ENCODE measurements around the gene ITM2C.

Gene ITM2C

GRCh38 chr2:230895536-230896345, 31.0 kb downstream of the ITM2C start:
- DNase-seq, result no peak

DNA sequence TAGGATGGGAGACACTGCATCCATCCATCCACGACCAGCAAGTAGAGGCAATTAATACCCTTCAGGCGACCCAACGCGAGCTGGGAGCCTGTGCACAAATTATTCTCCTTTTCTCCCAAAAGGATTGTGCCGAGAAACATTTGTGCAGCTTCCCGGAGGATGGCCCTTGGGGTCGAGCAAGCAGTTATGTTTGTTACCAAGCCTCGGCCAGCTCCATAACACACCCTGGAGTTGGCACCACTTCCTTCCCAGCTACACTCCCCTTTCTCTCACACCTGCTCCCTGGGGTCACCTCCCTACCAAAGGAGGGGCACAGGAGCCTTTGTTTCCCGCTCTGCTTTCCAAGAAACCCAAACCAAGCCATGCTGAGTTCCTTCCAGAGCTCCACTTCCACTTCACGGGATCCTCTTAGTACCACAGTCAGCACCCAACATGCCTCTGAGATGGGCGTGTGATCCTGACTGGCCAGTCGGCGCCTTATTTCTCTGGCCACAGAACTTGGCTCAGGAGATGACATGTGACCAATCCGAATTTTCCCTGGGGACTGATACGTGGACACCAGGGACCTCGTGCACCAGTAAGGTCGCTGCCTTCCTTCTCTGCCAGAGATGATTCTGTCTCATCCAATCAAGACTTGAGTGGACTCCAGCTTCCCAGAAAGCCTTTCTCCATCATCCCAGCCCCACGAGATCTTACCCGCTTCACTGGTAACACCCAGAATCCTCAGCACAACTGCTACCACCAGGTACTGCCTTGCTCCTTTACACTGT, 31.8 kb downstream of the ITM2C start:
- DNase-seq, result no peak

GRCh38 chr2:230898016-230898712, 33.4 kb downstream of the ITM2C start:
- DNase-seq, result no peak

DNA sequence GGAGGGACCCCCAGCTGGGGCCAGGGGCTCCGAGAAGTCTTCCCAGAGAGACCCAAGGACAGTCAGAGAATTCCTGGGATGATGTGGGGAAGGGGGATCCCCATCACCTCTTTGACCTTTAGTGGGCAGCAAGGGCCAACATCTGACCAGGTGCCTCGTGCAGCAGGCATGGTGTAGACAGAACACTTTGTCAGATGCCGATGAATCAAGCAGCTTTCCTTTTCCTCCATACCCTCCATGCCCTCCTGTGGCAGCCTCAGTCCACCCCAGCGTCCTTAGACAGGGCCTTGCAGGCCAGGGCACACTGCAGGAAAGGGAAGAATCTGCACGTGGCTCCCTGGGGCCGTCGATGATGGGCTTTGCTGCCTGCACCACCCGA, 34.0 kb downstream of the ITM2C start:
- no peak for DNase-seq

DNA sequence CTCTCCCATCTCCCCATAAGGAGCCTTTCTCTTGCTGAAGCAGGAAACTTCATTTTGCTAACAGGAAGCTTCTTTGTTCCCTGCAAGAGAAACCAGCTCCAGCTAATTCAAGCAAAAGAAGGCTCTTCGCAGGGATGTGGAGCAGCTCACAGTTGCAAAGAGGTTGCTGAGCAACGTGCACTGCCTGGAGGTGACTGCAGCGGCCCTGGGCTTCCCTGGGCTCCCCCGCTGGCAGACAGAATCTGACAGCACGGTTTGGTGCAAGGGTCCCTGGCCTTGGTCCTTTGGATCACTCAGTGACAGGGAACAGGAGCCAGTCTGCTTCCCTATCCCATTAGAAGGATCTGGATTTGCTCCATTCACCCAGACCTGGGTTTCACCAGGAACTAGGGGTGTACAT, 34.5 kb downstream of the ITM2C start:
- no peak for DNase-seq

GRCh38 chr2:230899786-230900185, 35.0 kb downstream of the ITM2C start:
- peak; percentile 82 for DNase-seq

GRCh38 chr2:230900336-230900995, 35.7 kb downstream of the ITM2C start:
- DNase-seq, result no peak

- no peak for DNase-seq
These were observed 36.3 kb downstream of the ITM2C start for GRCh38 chr2:230901006-230901405.

DNA sequence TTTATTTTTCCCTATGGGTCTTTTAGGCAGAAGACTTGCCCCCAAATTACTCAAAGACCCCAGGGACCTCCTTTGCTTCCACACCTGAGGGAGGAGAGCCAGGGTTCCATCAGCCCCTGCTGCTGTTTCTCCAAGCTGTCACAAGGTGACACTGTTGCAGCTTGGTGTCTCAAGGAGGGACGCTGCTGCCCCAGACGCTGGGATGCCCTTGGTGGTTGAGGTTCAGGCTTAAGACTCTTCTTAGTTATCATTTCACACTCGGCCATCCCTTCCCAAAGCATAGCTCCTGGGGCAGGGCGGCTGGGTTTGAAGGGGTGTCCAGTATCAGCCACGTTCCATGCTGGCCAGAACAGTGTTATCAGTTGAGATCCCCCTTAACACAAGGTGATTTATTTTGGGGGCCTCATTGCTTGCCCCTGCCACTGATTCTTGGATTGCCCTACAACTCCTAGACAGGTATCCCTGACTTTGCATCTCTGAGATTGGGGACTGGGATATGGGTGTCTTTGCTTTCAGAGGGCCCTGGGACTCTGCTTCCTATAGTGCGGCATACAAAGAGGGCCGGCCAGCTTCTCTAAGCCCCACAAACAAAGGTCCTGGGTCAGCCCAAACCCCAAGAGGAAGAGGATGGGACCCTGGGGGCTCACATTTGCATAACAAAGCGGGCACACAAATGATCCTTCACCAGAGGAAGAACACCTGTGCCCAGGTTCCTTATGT, 37.6 kb downstream of the ITM2C start:
- peak; percentile 76 for DNase-seq

GRCh38 chr2:230903231-230904150, 38.7 kb downstream of the ITM2C start:
- no peak for DNase-seq

- DNase-seq, result no peak
These were observed 40.2 kb downstream of the ITM2C start for GRCh38 chr2:230904856-230905447.

DNA sequence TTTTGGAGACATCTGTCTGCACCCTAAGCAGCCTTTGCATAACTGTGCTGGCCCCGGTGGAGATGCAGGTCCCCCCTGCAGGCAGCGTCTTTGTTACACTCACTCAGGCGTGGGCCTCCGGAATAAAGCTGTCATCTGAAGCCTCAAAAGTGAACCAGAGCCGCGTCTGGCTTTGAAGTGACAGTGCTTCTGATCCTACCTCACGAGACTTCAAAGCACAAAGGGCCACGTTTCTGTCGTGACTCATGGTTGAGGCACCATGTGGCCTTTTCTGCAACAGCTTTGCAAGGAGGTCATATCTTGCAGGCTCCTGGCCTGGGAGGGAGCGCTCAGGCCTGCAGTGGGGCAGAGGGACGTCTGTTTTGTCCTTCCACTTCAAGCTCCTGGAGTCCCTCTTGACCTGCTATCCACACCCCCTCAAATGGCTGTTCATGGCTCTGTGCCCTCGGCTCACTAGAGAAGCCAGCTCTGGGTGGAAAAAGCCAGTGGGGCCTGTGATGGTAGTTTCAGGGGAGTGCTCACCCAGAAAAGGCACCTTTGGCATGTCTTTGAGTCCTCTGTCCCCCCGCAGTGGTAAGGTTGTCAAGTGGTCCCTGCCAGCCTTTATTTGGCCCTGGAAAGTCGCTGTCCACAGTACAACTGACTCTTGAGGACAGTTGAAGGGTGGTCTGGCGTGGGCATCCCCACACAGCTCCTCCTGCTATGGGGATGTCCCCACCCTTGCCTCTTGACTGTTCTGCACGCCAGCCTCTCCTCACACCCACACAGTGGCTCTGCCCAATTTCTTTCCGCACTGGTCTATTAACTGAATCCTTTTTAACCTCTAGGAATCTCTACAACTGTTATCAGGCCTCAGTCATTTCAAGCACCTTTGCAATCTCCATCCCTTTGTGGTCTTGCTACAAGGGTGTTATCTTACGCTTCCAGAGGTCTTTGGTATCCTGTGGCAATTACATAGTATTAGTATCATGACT, 41.0 kb downstream of the ITM2C start:
- DNase-seq, result peak; percentile 94

DNA sequence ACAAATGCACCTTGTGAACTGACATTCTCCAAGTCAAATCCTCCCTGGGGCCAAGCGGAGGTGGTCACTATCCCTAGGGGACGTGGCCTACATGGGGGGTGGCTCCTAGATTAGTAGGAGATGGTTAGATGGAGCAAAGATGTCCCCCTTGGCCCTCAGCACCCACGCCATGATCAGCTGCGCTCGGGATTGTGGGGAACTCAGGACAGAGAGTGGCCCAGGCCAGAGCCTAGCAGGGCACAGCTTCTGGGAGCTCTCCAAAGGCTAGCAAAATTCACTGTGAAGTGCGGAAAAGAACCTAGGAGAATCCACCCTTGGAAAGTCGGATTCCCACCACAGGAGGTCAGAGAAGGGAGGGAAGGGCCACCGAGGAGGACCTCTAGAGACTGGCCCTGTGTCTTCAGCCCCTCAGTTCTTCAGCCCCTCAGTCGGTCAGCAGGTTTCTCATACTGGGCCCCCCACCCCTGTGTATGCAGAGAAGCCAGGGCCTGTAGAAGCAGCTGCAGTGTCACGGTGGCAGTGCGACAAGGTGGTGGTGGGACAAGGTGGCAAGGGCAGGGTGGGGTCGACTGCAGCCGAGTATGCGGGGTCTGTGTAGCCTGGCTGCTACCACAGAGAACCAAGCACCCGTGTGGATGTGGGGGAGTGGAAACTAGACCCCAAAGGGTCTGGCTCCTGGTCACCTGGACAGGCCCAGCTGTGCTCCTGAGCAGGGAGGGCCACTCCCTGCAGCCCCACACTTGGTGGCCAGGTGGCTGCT, 41.9 kb downstream of the ITM2C start:
- DNase-seq, result no peak

GRCh38 chr2:230907361-230908091, 42.8 kb downstream of the ITM2C start:
- no peak for DNase-seq

DNA sequence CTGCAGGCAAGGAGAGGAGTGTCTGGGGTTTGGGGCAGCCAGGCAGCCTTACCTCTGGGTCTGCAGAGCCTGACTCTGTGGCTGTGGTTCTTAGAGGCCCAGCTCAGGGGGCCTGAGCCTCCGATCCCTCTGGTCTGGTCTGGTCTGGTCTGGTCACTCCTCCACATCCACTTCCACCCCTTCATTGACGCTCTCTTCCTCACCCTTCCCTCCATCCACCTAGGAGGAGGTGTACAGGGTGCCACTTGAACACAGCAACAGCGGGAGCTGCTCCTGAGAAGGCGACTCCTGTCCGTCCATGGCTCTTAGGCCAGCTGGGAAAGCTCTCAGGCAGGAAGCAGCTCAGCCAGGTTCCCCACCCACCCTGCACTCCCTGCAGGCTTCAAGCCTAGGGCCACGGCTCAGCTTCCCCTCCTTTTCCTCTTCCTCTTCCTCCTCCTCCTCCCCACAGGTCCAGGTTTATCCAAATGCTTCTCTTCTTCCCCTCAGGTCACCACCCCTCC, 43.4 kb downstream of the ITM2C start:
- no peak for DNase-seq

GRCh38 chr2:230908595-230909191, 44.0 kb downstream of the ITM2C start:
- DNase-seq, result peak; percentile 84

DNA sequence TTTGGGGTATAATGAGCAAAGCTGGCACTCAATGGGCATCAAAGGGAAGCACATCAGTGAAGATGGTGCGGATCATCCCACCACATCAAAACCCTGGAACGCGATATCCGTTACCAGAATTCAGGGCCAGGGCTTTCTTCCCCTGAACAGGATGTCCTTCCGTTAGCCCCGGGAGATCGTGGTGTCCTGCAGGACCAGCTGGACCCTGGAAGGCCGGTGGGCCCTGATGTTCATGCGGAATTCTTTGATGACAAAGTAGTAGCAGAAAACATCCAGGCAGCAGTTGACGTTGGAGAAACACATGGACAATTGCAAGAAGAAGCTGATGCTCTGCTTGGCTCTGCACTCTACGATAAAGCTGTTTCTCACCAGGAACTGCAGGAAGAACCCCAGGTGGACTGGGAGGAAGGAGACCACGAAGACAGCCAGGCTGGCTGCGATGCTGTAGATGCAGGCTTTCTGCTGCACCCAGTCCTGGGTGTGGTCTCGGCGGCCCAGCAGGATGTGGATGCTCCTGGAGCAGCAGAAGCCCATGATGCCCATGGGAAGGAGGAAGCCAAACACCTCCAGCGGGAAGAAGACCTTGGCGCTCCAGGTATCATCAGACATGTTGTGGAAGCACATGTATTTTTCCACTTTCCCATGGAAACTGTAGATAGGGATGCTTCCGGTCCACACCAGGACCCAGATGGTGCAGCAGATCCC, 45.3 kb downstream of the ITM2C start:
- no peak for DNase-seq
